ENCODE measurements around the gene RPS24.

RPS24 gene

DNA sequence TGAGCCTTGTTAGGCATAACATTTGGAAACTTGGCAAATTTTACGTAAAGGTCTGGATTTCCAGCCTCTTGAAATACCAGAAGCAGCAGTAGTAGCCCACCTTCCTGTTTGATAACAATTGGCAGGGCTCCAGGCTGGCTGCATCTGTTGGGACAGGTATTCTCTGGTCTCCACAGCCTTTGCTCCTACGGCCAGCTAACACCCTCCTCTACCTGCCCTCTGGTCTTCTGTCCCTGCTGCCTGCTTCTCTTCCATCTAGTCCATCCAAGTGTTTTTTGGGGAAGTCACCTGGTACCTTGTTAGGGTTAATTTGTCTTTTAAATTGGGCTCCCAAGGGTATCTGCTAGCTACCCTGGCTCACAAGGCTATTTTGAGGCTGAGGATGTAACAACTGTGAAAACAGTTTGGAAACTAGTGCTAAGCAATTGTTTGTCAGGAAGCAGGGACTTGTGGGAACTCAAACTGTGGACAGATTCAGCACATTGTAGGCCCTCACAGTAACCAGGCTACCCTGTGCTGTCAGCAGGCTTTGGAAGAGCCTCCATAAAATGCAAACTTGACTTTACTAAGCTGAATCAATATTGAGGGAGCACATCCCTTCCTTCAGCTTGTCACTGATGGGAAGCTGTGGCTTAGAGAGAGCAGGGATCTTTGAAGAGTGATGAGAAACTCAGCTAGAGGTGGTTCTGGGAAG, 8.5 kb downstream of the RPS24 start:
- Histone ChIP-seq H3K27me3 (replicated peaks; ENCODE audit: insufficient read depth, low read length) (no peaks in the 10 kb centered on the region), H3K9me2 (replicated peaks; ENCODE audit: insufficient read depth, low read length) (no peaks in the 10 kb centered on the region), H3K79me2 (ENCODE audit: low read length) (peaks cover 46% of the 10 kb centered on the region), H2AFZ (ENCODE audit: low read length) (no peak overlapping the region), H3K36me3 (replicated peaks; ENCODE audit: insufficient read depth, low read length) (peaks cover 24% of the 10 kb centered on the region), H3F3A (ENCODE audit: insufficient read depth, low read length) (peaks cover 64% of the 10 kb centered on the region), H4K20me1 (ENCODE audit: insufficient read depth, low read length) (peaks cover 46% of the 10 kb centered on the region), H3K27ac (ENCODE audit: low read length) (no peak overlapping the region), H3K4me1 (ENCODE audit: low read length) (peaks cover 31% of the 10 kb centered on the region), H3K9me3 (replicated peaks; ENCODE audit: insufficient read depth, low read length) (no peaks in the 10 kb centered on the region), H3K4me2 (ENCODE audit: low read depth, low read length) (no peak overlapping the region), H3K4me3 (ENCODE audit: low read length) (no peak overlapping the region), H3K9ac (ENCODE audit: low read length) (no peak overlapping the region)
- DNase-seq, result no peak
- TF ChIP-seq CTCF (IDR thresholded peaks at IDR 0.05; ENCODE audit: low read length) (no peak), EZH2phosphoT487 (IDR thresholded peaks at IDR 0.05; ENCODE audit: low read length) (no peak), EZH2 (optimal IDR thresholded peaks at IDR 0.05; ENCODE audit: low read depth, low read length) (no peak)

DNA sequence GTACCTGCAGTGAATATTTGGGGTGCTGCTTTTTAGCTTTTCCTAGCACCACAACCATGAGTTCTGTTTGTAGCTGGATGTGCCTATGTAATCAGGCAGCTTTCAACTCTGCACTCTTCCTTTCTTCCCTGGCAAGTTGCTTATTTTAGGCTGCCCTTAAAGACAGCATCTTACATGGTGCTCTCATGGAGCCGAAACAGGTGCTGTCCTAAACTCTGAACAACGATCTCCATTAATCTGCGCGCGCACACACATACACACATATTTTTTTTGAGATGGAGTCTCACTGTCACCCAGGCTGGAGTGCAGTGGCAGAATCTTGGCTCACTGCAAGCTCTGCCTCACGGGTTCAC, 9.1 kb downstream of the RPS24 start:
- H4K20me1 ChIP-seq (ENCODE audit: insufficient read depth, low read length), result peaks cover 41% of the 10 kb centered on the region
- H3K4me1 ChIP-seq (ENCODE audit: low read length), result peaks cover 31% of the 10 kb centered on the region

DNA sequence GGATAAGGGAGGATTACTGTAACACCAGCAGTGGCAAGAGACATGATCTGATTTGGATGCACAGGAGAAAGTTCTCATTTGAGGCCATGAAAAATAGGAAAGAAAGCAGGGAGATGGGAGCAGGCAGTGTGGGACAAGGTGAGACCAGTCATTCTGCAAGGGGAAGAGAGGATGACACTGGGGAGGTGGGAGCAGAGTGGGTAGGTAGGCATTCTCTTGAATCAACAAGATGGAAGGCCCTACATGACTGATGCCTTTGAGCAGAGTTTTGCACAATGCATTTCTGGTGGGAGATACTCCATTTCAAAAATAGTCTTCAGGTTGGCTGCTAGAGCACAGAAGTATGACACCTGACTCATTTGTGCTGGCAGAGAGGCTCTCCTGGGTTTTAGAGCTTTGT, 10.5 kb downstream of the RPS24 start:
- H3K9ac ChIP-seq (ENCODE audit: low read length), result no peak overlapping the region
- no peaks in the 10 kb centered on the region for H3K27me3 ChIP-seq (replicated peaks; ENCODE audit: insufficient read depth, low read length)
- peaks cover 31% of the 10 kb centered on the region for H3K4me1 ChIP-seq (ENCODE audit: low read length)
- no peak overlapping the region for H3K4me3 ChIP-seq (ENCODE audit: low read length)
- H3K4me2 ChIP-seq (ENCODE audit: low read depth, low read length), result no peak overlapping the region
- DNase-seq, result peak; percentile 28
- H3F3A ChIP-seq (ENCODE audit: insufficient read depth, low read length), result peaks cover 56% of the 10 kb centered on the region
- no peak for TF ChIP-seq EZH2phosphoT487 (IDR thresholded peaks at IDR 0.05; ENCODE audit: low read length)
- no peak for TF ChIP-seq CTCF (IDR thresholded peaks at IDR 0.05; ENCODE audit: low read length)
- TF ChIP-seq EZH2 (optimal IDR thresholded peaks at IDR 0.05; ENCODE audit: low read depth, low read length), result no peak
- peaks cover 20% of the 10 kb centered on the region for H3K36me3 ChIP-seq (replicated peaks; ENCODE audit: insufficient read depth, low read length)
- H3K9me3 ChIP-seq (replicated peaks; ENCODE audit: insufficient read depth, low read length), result no peaks in the 10 kb centered on the region
- H3K9me2 ChIP-seq (replicated peaks; ENCODE audit: insufficient read depth, low read length), result no peaks in the 10 kb centered on the region
- no peak overlapping the region; the same call in 1 of the 2 replicates for H3K27ac ChIP-seq (ENCODE audit: low read length)
- peaks cover 26% of the 10 kb centered on the region for H3K79me2 ChIP-seq (ENCODE audit: low read length)
- H4K20me1 ChIP-seq (ENCODE audit: insufficient read depth, low read length), result peaks cover 27% of the 10 kb centered on the region
- no peak overlapping the region for H2AFZ ChIP-seq (ENCODE audit: low read length)

More for the DNA sequence above, 9.1 kb downstream of the RPS24 start:
- H3K27ac ChIP-seq (ENCODE audit: low read length), result no peak overlapping the region
- DNase-seq, result no peak
- no peaks in the 10 kb centered on the region for H3K27me3 ChIP-seq (replicated peaks; ENCODE audit: insufficient read depth, low read length)
- no peak overlapping the region for H3K4me2 ChIP-seq (ENCODE audit: low read depth, low read length)
- H3K4me3 ChIP-seq (ENCODE audit: low read length), result no peak overlapping the region
- H3K9me2 ChIP-seq (replicated peaks; ENCODE audit: insufficient read depth, low read length), result no peaks in the 10 kb centered on the region
- TF ChIP-seq EZH2 (optimal IDR thresholded peaks at IDR 0.05; ENCODE audit: low read depth, low read length) (no peak), EZH2phosphoT487 (IDR thresholded peaks at IDR 0.05; ENCODE audit: low read length) (no peak), CTCF (IDR thresholded peaks at IDR 0.05; ENCODE audit: low read length) (no peak)
- H2AFZ ChIP-seq (ENCODE audit: low read length), result no peak overlapping the region
- peaks cover 41% of the 10 kb centered on the region for H3K79me2 ChIP-seq (ENCODE audit: low read length)
- no peaks in the 10 kb centered on the region for H3K9me3 ChIP-seq (replicated peaks; ENCODE audit: insufficient read depth, low read length)
- peaks cover 24% of the 10 kb centered on the region for H3K36me3 ChIP-seq (replicated peaks; ENCODE audit: insufficient read depth, low read length)
- peaks cover 64% of the 10 kb centered on the region for H3F3A ChIP-seq (ENCODE audit: insufficient read depth, low read length)
- H3K9ac ChIP-seq (ENCODE audit: low read length), result no peak overlapping the region

Measured in MM.1S (cell line).